Psoas muscle (tissue), 8 donors: ENCODE data around the gene TMEM52. TPM values are rescaled to one million over a fixed set of nuclear protein-coding genes. Genes with fewer than 3 reads are reported as not detected.

Experiments
- ATAC-seq, 4 donors: fragments of 200-7000 bp; cut with Tn5 transposase; one replicate each; pipeline ENCODE4 v1.9.1; 2020; ENCODE audit warnings: moderate library complexity in 3 of 4, mild to moderate bottlenecking in 2 of 4
- DNase-seq, 2 donors: peaks; one replicate each; pipeline ENCODE4 v3.0.0-alpha.2; 2020
- H3K27ac ChIP-seq: fragments of 200-600 bp; one replicate; pipeline ENCODE4 v1.8.0; 2022
- H3K27me3 ChIP-seq, 3 donors: fragments of 200-600 bp in 1 of 3; one replicate each; pipeline versions ENCODE4 v1.6.1 to v1.8.0; 2013 to 2022; ENCODE audit warnings: low read length in 2 of 3, mild to moderate bottlenecking in 2 of 3, moderate library complexity in 1 of 3; ENCODE audit not compliant: insufficient read depth in 3 of 3
- H3K36me3 ChIP-seq, 2 donors: fragments of 200-600 bp in 1 of 2; one replicate each; pipeline versions ENCODE4 v1.6.1 to v1.8.0; 2013 to 2022; ENCODE audit warnings: low read depth in 1 of 2, mild to moderate bottlenecking in 1 of 2, moderate library complexity in 1 of 2; ENCODE audit not compliant: insufficient read depth in 1 of 2
- H3K4me1 ChIP-seq: fragments of 200-600 bp; one replicate; pipeline ENCODE4 v1.8.0; 2022
- H3K4me3 ChIP-seq: fragments of 200-600 bp; one replicate; pipeline ENCODE4 v1.8.0; 2022; ENCODE audit warnings: mild to moderate bottlenecking
- H3K9me3 ChIP-seq: fragments of 200-600 bp; one replicate; pipeline ENCODE4 v1.8.0; 2022
- CTCF ChIP-seq: fragments of 200-600 bp; IDR thresholded peaks from one replicate; pipeline ENCODE4 v1.8.0; 2022; ENCODE audit warnings: antibody characterized with exemption
- WGBS, 3 donors: extraction: QIAGEN DNeasy Blood & Tissue Kit; methylation state at CpG; one replicate each; pipeline versions ENCODE4 v1.1.6 to v1.1.7; 2013; 5-methylcytosine and 5-hydroxymethylcytosine counted together
- intact Hi-C, 2 donors: fragments of 100-400 bp; cut with DNase I; formaldehyde crosslinking; loops; one replicate each; pipeline versions ENCODE4 v1.11.0 to v1.14.2; 2022
- polyA plus RNA-seq, 3 donors: library from polyadenylated mRNA; stranded (reverse); fragments of 200-250 nt; gene quantifications; one replicate each; pipeline ENCODE4 v1.2.3, GENCODE V29; 2013
- total RNA-seq, 4 donors: library from RNA; stranded (reverse); fragmentation: NEBNext Ultra II Directional in 2 of 4; extraction: Animal tissue kit (Norgen Biotek cat#: 25700) in 2 of 4; gene quantifications; one replicate each; pipeline versions ENCODE4 v1.2.1 to v1.2.4, GENCODE V29; 2021 to 2023
- donor health status: healthy with polysubstance abuse.
- donor health status: DM: no; HTN: no; CAD: no; lungs with moderate emphysema.
- donor health status: Bipolar disorder and iron deficiency.
- donor health status: healthy.
- donor health status: DM: yes; HTN: yes; CAD: no.
- donor health status: DM: no; HTN: no; CAD: no.
- donor health status: DM: no; HTN: no; CAD: no.
- donor health status: DM: yes; HTN: yes; CAD: no.

Gene TMEM52
- total and polyA plus RNA-seq, 7 donors, result 37.2 to 137 (median 58.7) TPM

- ATAC-seq (no peak), DNase-seq (no peak)
- TF ChIP-seq CTCF, result no peak
- Histone ChIP-seq H3K4me1 (peaks cover 24% of the 10 kb centered on the region), H3K9me3 (no peaks in the 10 kb centered on the region), H3K4me3 (no peak overlapping the region), H3K27ac (no peak overlapping the region), H3K36me3 (no peaks in the 10 kb centered on the region), H3K27me3 (no peaks in the 10 kb centered on the region)
- WGBS, 3 donors, result 91 to 99% (median 96%) methylated on average over 12 of the region's 12 CpGs
- intact Hi-C loops, result no loop called here
Observed at GRCh38 chr1:1903224-1903623, 15.9 kb downstream of the TMEM52 start.

DNA sequence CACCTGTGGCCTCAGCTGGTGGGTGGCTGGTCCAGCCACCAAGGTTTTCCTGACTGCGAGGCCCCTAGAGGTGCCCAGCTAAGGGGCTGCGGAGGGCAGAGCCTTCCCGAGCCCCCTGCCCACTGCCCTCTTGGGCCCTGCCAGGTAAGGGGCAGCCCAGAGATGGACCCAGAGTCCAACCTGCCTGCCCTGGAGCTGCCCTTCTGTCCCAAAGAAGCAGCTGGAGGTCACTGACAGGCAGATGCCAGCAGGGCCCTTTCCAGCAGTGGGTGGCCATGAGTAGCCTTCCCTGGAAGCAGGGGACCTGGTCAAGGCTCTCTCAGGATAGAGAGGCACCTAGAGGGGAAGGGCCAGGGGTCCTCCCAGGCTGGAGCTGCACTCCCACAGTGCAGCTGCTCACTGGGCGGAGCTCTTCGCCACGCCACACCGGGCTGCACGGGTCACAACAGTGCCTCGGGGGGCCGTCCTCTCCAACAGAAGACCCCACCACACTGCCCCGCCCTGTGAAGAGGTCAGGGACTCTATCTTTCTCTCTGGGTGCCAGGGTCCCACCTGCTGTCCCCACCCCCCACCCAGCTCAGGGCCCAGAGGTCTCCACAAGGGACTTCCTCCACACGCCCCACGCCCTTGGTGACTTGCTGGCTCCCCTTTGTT is 17.3 kb downstream of the TMEM52 start:
- peak in 1 of 2 donors; percentile 13 for DNase-seq
- no peak overlapping the region for H3K4me3 ChIP-seq
- WGBS, 3 donors, result 68 to 75% (median 74%) methylated on average over 11 to 13 of the region's 13 CpGs
- intact Hi-C loops, result no loop called here
- TF ChIP-seq CTCF, result no peak
- H3K9me3 ChIP-seq, result no peaks in the 10 kb centered on the region
- H3K36me3 ChIP-seq, result no peaks in the 10 kb centered on the region
- no peak for ATAC-seq
- no peaks in the 10 kb centered on the region for H3K27me3 ChIP-seq
- H3K4me1 ChIP-seq, result peaks cover 9% of the 10 kb centered on the region
- no peak overlapping the region for H3K27ac ChIP-seq

- intact Hi-C loops, result no loop called here
- Histone ChIP-seq H3K4me3 (no peak overlapping the region), H3K27ac (no peak overlapping the region), H3K9me3 (no peaks in the 10 kb centered on the region), H3K4me1 (peaks cover 3% of the 10 kb centered on the region), H3K27me3 (no peaks in the 10 kb centered on the region), H3K36me3 (no peaks in the 10 kb centered on the region)
- ATAC-seq (no peak), DNase-seq (peak in 1 of 2 donors; percentile 30)
- TF ChIP-seq CTCF, result no peak
- 77 to 82% (median 81%) methylated on average over 13 to 14 of the region's 14 CpGs for WGBS, 3 donors
Observed at GRCh38 chr1:1900883-1901640, 18.0 kb downstream of the TMEM52 start.

DNA sequence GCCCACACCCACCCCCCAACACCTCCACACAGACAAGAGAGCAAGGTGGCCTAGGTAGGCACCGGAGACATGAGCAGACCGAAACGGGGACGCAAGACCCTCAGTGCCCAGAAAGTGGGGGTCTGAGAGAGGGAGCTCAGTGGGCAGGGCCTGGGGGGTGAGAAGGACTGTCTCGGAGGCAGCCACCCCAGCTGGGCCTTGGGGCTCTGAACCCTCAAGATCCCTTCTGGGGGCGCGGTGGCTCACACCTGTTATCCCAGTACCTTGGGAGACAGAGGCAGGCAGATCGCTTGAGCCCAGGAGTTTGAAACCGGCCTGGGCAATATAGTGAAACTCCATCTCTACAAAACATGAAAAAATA is 19.1 kb downstream of the TMEM52 start:
- DNase-seq, result peak in 1 of 2 donors; percentile 26
- Histone ChIP-seq H3K27ac (no peak overlapping the region), H3K36me3 (no peaks in the 10 kb centered on the region), H3K4me1 (peaks cover 2% of the 10 kb centered on the region), H3K4me3 (no peak overlapping the region), H3K9me3 (no peaks in the 10 kb centered on the region), H3K27me3 (no peaks in the 10 kb centered on the region)
- no peak for ATAC-seq
- whole genome bisulfite sequencing, 3 donors, result 84 to 87% (median 86%) methylated on average over 9 of the region's 9 CpGs
- no peak for TF ChIP-seq CTCF
- intact Hi-C loops, result no loop called here
